Uterus (tissue), 4 donors: ENCODE measurements around the gene CHML. TPM values are rescaled to one million over a fixed set of nuclear protein-coding genes. Genes with fewer than 3 reads are reported as not detected.

Experiments used
- DNase-seq, 2 donors: peaks; one replicate each; pipeline ENCODE4 v3.0.0-alpha.2; 2019 to 2020
- H3K27ac ChIP-seq, 2 donors: fragments of 200-600 bp; sonication (generic); 1 replicate in 1 of 2; 2 replicates in 1 of 2; pipeline ENCODE4 v1.5.1; 2016 to 2018
- H3K27me3 ChIP-seq, 2 donors: fragments of 200-600 bp; sonication (generic); one replicate each; pipeline ENCODE4 v1.5.1; 2018 to 2019; ENCODE audit warnings: control low read depth in 1 of 2
- H3K36me3 ChIP-seq, 2 donors: fragments of 200-600 bp; sonication (generic); one replicate each; pipeline ENCODE4 v1.5.1; 2019; ENCODE audit warnings: control low read depth in 1 of 2
- H3K4me1 ChIP-seq, 2 donors: fragments of 200-600 bp; sonication (generic); one replicate each; pipeline ENCODE4 v1.5.1; 2018 to 2019; ENCODE audit warnings: control low read depth in 1 of 2
- H3K4me3 ChIP-seq, 2 donors: fragments of 200-600 bp; sonication (generic); 1 replicate in 1 of 2; 2 replicates in 1 of 2; pipeline ENCODE4 v1.5.1; 2018 to 2019; ENCODE audit warnings: mild to moderate bottlenecking in 1 of 2
- H3K9me3 ChIP-seq, 2 donors: fragments of 200-600 bp; sonication (generic); one replicate each; pipeline ENCODE4 v1.5.1; 2019; ENCODE audit warnings: control low read depth in 1 of 2
- CTCF ChIP-seq, 4 experiments: fragments of 200-600 bp in 2 of 4; fragments of 450-650 bp in 2 of 4; sonication (generic) in 2 of 4; IDR thresholded peaks; one replicate each; pipeline ENCODE4 v1.5.1; 2016 to 2019; ENCODE audit warnings: antibody characterized with exemption in 4 of 4, mild to moderate bottlenecking in 2 of 4, moderate library complexity in 1 of 4
- POLR2A ChIP-seq, 2 donors: fragments of 450-650 bp; IDR thresholded peaks; one replicate each; pipeline ENCODE4 v1.6.1; 2016; ENCODE audit warnings: antibody characterized with exemption in 2 of 2, mild to moderate bottlenecking in 1 of 2, moderate library complexity in 1 of 2
- intact Hi-C: fragments of 100-400 bp; cut with DNase I; formaldehyde crosslinking; loops from one replicate; pipeline ENCODE4 v1.15.1; 2023; ENCODE audit warnings: low total_unique reads
- total RNA-seq, 4 donors: library from RNA; depleted of rRNA in 3 of 4; stranded (reverse); fragments of >200 nt in 3 of 4; gene quantifications; one replicate each; pipeline versions ENCODE4 v1.1.0 to v1.2.4, GENCODE V29; 2014 to 2023
- donor health status: DM: yes; HTN: yes; CAD: no.

CHML gene
- total RNA-seq, 4 donors from 2014 or later = 4.9 to 34.6 (median 9.1) TPM

GRCh38 chr1:241639623-241640148 lies 483 bp downstream of the CHML start:
- H3K27ac ChIP-seq = peak overlapping the region; percentile 78 to 80
- TF ChIP-seq POLR2A (IDR thresholded peaks at IDR 0.05) = no peak
- TF ChIP-seq CTCF (IDR thresholded peaks at IDR 0.05) = no peak
- H3K27me3 ChIP-seq = no peaks in the 10 kb centered on the region
- no peaks in the 10 kb centered on the region for H3K9me3 ChIP-seq
- H3K36me3 ChIP-seq = no peaks in the 10 kb centered on the region
- DNase-seq = peak in 1 of 2 donors; percentile 26
- H3K4me1 ChIP-seq = no peaks in the 10 kb centered on the region
- intact Hi-C loops = no loop called here
- H3K4me3 ChIP-seq = peak overlapping the region; percentile 69 to 97

DNA sequence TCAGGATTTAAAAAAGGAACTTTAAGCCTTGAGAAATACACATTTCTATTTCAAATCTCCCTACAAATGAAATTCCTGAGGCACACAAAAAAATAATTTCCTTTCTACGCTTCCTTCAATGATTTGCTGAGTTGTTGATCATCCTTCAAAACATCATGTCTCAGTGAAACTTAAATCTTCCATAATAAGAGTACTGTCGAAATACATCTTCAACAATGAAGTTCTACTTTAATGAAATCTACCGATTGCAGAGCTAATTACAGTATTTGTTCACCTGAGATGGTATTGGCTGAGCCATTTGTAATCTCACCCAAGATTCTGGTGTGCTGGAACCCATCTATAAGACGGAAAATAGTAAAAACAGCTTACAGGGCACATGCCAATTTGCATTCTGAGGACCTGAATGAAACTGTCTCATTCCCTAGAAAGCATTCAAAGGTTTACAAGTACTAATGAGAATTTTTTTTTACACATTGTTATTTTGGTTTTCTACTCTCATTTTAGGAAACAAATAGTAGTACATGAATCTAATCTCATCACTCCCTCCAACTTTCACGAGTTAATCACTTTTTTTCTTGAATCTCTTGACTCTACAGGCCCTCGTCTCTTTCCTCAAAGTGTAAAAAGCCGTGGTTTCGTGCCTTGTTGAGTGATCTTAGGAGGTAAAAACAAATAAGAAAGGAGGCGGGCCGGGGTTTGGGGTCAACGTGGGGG lies 1.1 kb downstream of the CHML start:
- TF ChIP-seq POLR2A (IDR thresholded peaks at IDR 0.05) (no peak), CTCF (IDR thresholded peaks at IDR 0.05) (no peak)

GRCh38 chr1:241638099-241638682 lies 2.0 kb downstream of the CHML start:
- no peak for TF ChIP-seq POLR2A (IDR thresholded peaks at IDR 0.05)
- no peak for TF ChIP-seq CTCF (IDR thresholded peaks at IDR 0.05)
- intact Hi-C loops = no loop called here
- DNase-seq = no peak

More for the DNA sequence above, 1.1 kb downstream of the CHML start:
- Histone ChIP-seq H3K4me3 (peak overlapping the region; percentile 69 to 97), H3K36me3 (no peaks in the 10 kb centered on the region), H3K27ac (peak overlapping the region; percentile 78 to 80), H3K4me1 (no peaks in the 10 kb centered on the region), H3K27me3 (no peaks in the 10 kb centered on the region), H3K9me3 (no peaks in the 10 kb centered on the region)
- DNase-seq = no peak
- intact Hi-C loops = no loop called here

GRCh38 chr1:241637604-241638003 lies 2.6 kb downstream of the CHML start:
- H3K27ac ChIP-seq = no peak overlapping the region
- intact Hi-C loops = no loop called here
- no peak for TF ChIP-seq CTCF (IDR thresholded peaks at IDR 0.05)
- TF ChIP-seq POLR2A (IDR thresholded peaks at IDR 0.05) = no peak

More at GRCh38 chr1:241638099-241638682, 2.0 kb downstream of the CHML start:
- no peak overlapping the region for H3K27ac ChIP-seq
- H3K4me1 ChIP-seq = no peaks in the 10 kb centered on the region
- no peaks in the 10 kb centered on the region for H3K9me3 ChIP-seq
- no peaks in the 10 kb centered on the region for H3K36me3 ChIP-seq
- no peak overlapping the region for H3K4me3 ChIP-seq
- H3K27me3 ChIP-seq = no peaks in the 10 kb centered on the region

GRCh38 chr1:241637046-241637590 lies 3.1 kb downstream of the CHML start:
- TF ChIP-seq CTCF (IDR thresholded peaks at IDR 0.05) (no peak), POLR2A (IDR thresholded peaks at IDR 0.05) (no peak)
- H3K4me1 ChIP-seq = no peaks in the 10 kb centered on the region
- DNase-seq = no peak
- no peaks in the 10 kb centered on the region for H3K27me3 ChIP-seq
- no peak overlapping the region for H3K4me3 ChIP-seq
- no peaks in the 10 kb centered on the region for H3K9me3 ChIP-seq
- no peak overlapping the region for H3K27ac ChIP-seq
- no peaks in the 10 kb centered on the region for H3K36me3 ChIP-seq
- intact Hi-C loops = no loop called here

More at GRCh38 chr1:241637604-241638003, 2.6 kb downstream of the CHML start:
- Histone ChIP-seq H3K27me3 (no peaks in the 10 kb centered on the region), H3K4me3 (no peak overlapping the region), H3K4me1 (no peaks in the 10 kb centered on the region), H3K36me3 (no peaks in the 10 kb centered on the region), H3K9me3 (no peaks in the 10 kb centered on the region)
- DNase-seq = no peak
